Activated CD4-positive, alpha-beta T cell treated with anti-CD3 and anti-CD28 coated beads, Interleukin-2, amount 10 ng/mL, durations not matched to agents 7 days and 5 days (primary cell): ENCODE data around the gene ACOT8. TPM values are rescaled to one million over a fixed set of nuclear protein-coding genes. Genes with fewer than 3 reads are reported as not detected.
"Not testable (repeated sequence)": the region's sequence is repeated elsewhere in the genome, so short reads cannot be mapped to it uniquely, and the experiment has no call there.

Experiments used
- CTCF ChIA-PET: fragments of 350-600 bp; sonication (Branson Sonifier 250); formaldehyde crosslinking; loops from one replicate; lab custom pipeline; 2021; ENCODE audit warnings: antibody characterized with exemption; lab: Charles Lee
- POLR2A ChIA-PET: fragments of 350-600 bp; sonication (Branson Sonifier 250); formaldehyde crosslinking; loops from one replicate; lab custom pipeline; 2021; ENCODE audit warnings: antibody characterized with exemption; lab: Charles Lee
- DNase-seq: peaks from one replicate; pipeline ENCODE4 v3.0.0-alpha.2; 2020
- H3K27ac Mint-ChIP-seq: one replicate; pipeline ENCODE4 v1.8.0; 2021; ENCODE audit warnings: mild to moderate bottlenecking, moderate library complexity, mixed read lengths
- H3K27me3 Mint-ChIP-seq: one replicate; pipeline ENCODE4 v1.8.0; 2021; ENCODE audit warnings: mixed read lengths
- H3K36me3 Mint-ChIP-seq: one replicate; pipeline ENCODE4 v1.8.0; 2021; ENCODE audit warnings: low read depth, mixed read lengths
- H3K4me1 Mint-ChIP-seq: one replicate; pipeline ENCODE4 v1.8.0; 2021; ENCODE audit warnings: mixed read lengths
- H3K4me3 Mint-ChIP-seq: one replicate; pipeline ENCODE4 v1.8.0; 2021; ENCODE audit warnings: mild to moderate bottlenecking, moderate library complexity, mixed read lengths
- H3K9me3 Mint-ChIP-seq: one replicate; pipeline ENCODE4 v1.8.0; 2021; ENCODE audit warnings: mixed read lengths
- total RNA-seq, 2 experiments: library from RNA; stranded (reverse); gene quantifications; one replicate each; pipeline ENCODE4 v1.2.3, GENCODE V29; 2021

The ACOT8 gene
- 10 to 100 TPM; 35.0 to 35.6 TPM for total RNA-seq

GRCh38 chr20:45857114-45857881, at the start of gene ACOT8, which contains the start of gene ZSWIM3:
TSS of gene ACOT8 (minus strand) at chr20:45857392. CDS start at chr20:45857315, 77 bp downstream.
TSS of gene ZSWIM3 (plus strand) at chr20:45857614. CDS start at chr20:45857826, 212 bp downstream.
- POLR2A ChIA-PET, result no interaction called here
- Mint-ChIP-seq H3K27ac (peak within 1 kb of the TSS; percentile 99), H3K9me3 (no peaks in the 10 kb centered on the region), H3K27me3 (no peaks in the 10 kb centered on the region), H3K4me3 (peak within 1 kb of the TSS; percentile 98), H3K36me3 (peaks cover 22% of the 10 kb centered on the region), H3K4me1 (peaks cover 50% of the 10 kb centered on the region)
- DNase-seq, result peak; percentile 99
- CTCF ChIA-PET, result interaction anchor here (0.8 to 1.0 kb wide), 3 partner anchors 15 to 36 kb away, joined by 3 read pairs; no protein-coding TSS in a partner anchor

- Mint-ChIP-seq H3K9me3 (no peaks in the 10 kb centered on the region), H3K27me3 (peaks cover under 1% of the 10 kb centered on the region), H3K36me3 (no peaks in the 10 kb centered on the region), H3K4me3 (no peak overlapping the region), H3K27ac (no peak overlapping the region), H3K4me1 (peaks cover 2% of the 10 kb centered on the region)
- no peak for DNase-seq
- ChIA-PET POLR2A (no interaction called here), CTCF (interaction anchor here (1.4 to 2.0 kb wide), 3 partner anchors 9 to 18 kb away, joined by 4 to 5 read pairs (median 5); partner anchors contain the start of genes CTSA, NEURL2 and SPATA25)
Observed at GRCh38 chr20:45905505-45906079, 48.4 kb upstream of the ACOT8 start.

- Mint-ChIP-seq H3K4me1 (no peaks in the 10 kb centered on the region), H3K27ac (no peak overlapping the region), H3K9me3 (no peaks in the 10 kb centered on the region), H3K27me3 (no peaks in the 10 kb centered on the region), H3K36me3 (no peaks in the 10 kb centered on the region), H3K4me3 (no peak overlapping the region)
- ChIA-PET POLR2A (no interaction called here), CTCF (interaction anchor here (1.4 to 2.0 kb wide), 4 partner anchors 8 to 17 kb away, joined by 4 to 5 read pairs (median 4); partner anchors contain the start of genes CTSA, NEURL2 and SPATA25)
- DNase-seq, result no peak
Observed at GRCh38 chr20:45904583-45905504, 47.7 kb upstream of the ACOT8 start.

- no peak overlapping the region for H3K4me3 Mint-ChIP-seq
- DNase-seq, result no peak
- no peaks in the 10 kb centered on the region for H3K4me1 Mint-ChIP-seq
- no peaks in the 10 kb centered on the region for H3K36me3 Mint-ChIP-seq
- no peaks in the 10 kb centered on the region for H3K27me3 Mint-ChIP-seq
- POLR2A ChIA-PET, result no interaction called here
- H3K9me3 Mint-ChIP-seq, result no peaks in the 10 kb centered on the region
- CTCF ChIA-PET, result no interaction called here
- H3K27ac Mint-ChIP-seq, result no peak overlapping the region
Observed at GRCh38 chr20:45902199-45902701, 45.1 kb upstream of the ACOT8 start.

GRCh38 chr20:45901332-45901731, 44.1 kb upstream of the ACOT8 start:
- H3K4me3 Mint-ChIP-seq, H3K4me1 Mint-ChIP-seq, H3K9me3 Mint-ChIP-seq, H3K27me3 Mint-ChIP-seq, POLR2A ChIA-PET, DNase-seq, H3K36me3 Mint-ChIP-seq, H3K27ac Mint-ChIP-seq: not testable (repeated sequence)
- CTCF ChIA-PET, result interaction anchor here (1.9 kb wide), 1 partner anchor 8 kb away, joined by 8 read pairs; no protein-coding TSS in a partner anchor

GRCh38 chr20:45899046-45899835, 42.0 kb upstream of the ACOT8 start:
- Mint-ChIP-seq H3K27ac (no peak overlapping the region), H3K36me3 (peaks cover 3% of the 10 kb centered on the region), H3K4me3 (no peak overlapping the region), H3K4me1 (peaks cover 2% of the 10 kb centered on the region), H3K9me3 (no peaks in the 10 kb centered on the region), H3K27me3 (no peaks in the 10 kb centered on the region)
- ChIA-PET POLR2A (no interaction called here), CTCF (interaction anchor here (0.7 to 1.9 kb wide), 7 partner anchors 9 to 75 kb away, joined by 3 to 8 read pairs (median 4); partner anchors contain the start of gene ZSWIM1)
- DNase-seq, result no peak

GRCh38 chr20:45898285-45898684, 41.1 kb upstream of the ACOT8 start:
- H3K4me1 Mint-ChIP-seq, result peaks cover 7% of the 10 kb centered on the region
- no peak overlapping the region for H3K27ac Mint-ChIP-seq
- H3K4me3 Mint-ChIP-seq, result no peak overlapping the region
- no peaks in the 10 kb centered on the region for H3K9me3 Mint-ChIP-seq
- peaks cover 8% of the 10 kb centered on the region for H3K36me3 Mint-ChIP-seq
- CTCF ChIA-PET, result interaction anchor here (1.4 to 2.5 kb wide), 5 partner anchors 8 to 35 kb away, joined by 3 to 7 read pairs (median 4); partner anchors contain the start of gene ZSWIM1
- POLR2A ChIA-PET, result no interaction called here
- DNase-seq, result no peak
- H3K27me3 Mint-ChIP-seq, result no peaks in the 10 kb centered on the region

GRCh38 chr20:45897692-45898091, 40.5 kb upstream of the ACOT8 start:
- ChIA-PET POLR2A (no interaction called here), CTCF (interaction anchor here (0.6 to 2.5 kb wide), 5 partner anchors 8 to 86 kb away, joined by 3 to 7 read pairs (median 5); no protein-coding TSS in a partner anchor)
- no peak for DNase-seq
- Mint-ChIP-seq H3K36me3 (peaks cover 8% of the 10 kb centered on the region), H3K27ac (no peak overlapping the region), H3K27me3 (no peaks in the 10 kb centered on the region), H3K9me3 (no peaks in the 10 kb centered on the region), H3K4me1 (peaks cover 11% of the 10 kb centered on the region), H3K4me3 (no peak overlapping the region)

- POLR2A ChIA-PET, result no interaction called here
- H3K9me3 Mint-ChIP-seq, result no peaks in the 10 kb centered on the region
- no peak for DNase-seq
- H3K4me1 Mint-ChIP-seq, result peaks cover 15% of the 10 kb centered on the region
- H3K27me3 Mint-ChIP-seq, result no peaks in the 10 kb centered on the region
- CTCF ChIA-PET, result interaction anchor here (0.6 to 2.5 kb wide), 5 partner anchors 9 to 86 kb away, joined by 3 to 7 read pairs (median 3); no protein-coding TSS in a partner anchor
- H3K36me3 Mint-ChIP-seq, result peaks cover 8% of the 10 kb centered on the region
- H3K4me3 Mint-ChIP-seq, result no peak overlapping the region
- H3K27ac Mint-ChIP-seq, result no peak overlapping the region
Observed at GRCh38 chr20:45897289-45897688, 40.1 kb upstream of the ACOT8 start.

GRCh38 chr20:45896641-45897161, 39.5 kb upstream of the ACOT8 start:
- H3K36me3 Mint-ChIP-seq, result peaks cover 8% of the 10 kb centered on the region
- POLR2A ChIA-PET, result no interaction called here

GRCh38 chr20:45894797-45895196, 37.6 kb upstream of the ACOT8 start:
- ChIA-PET CTCF (interaction anchor here (0.7 kb wide), 1 partner anchor 75 kb away, joined by 3 read pairs; no protein-coding TSS in a partner anchor), POLR2A (no interaction called here)
- Mint-ChIP-seq H3K4me3 (no peak overlapping the region), H3K27ac (no peak overlapping the region), H3K27me3 (no peaks in the 10 kb centered on the region), H3K9me3 (no peaks in the 10 kb centered on the region), H3K36me3 (peaks cover 8% of the 10 kb centered on the region), H3K4me1 (peaks cover 31% of the 10 kb centered on the region)
- DNase-seq, result no peak

More at GRCh38 chr20:45896641-45897161, 39.5 kb upstream of the ACOT8 start:
- Mint-ChIP-seq H3K27me3 (no peaks in the 10 kb centered on the region), H3K4me1 (peaks cover 21% of the 10 kb centered on the region), H3K27ac (no peak overlapping the region), H3K9me3 (no peaks in the 10 kb centered on the region), H3K4me3 (no peak overlapping the region)
- DNase-seq, result no peak
- CTCF ChIA-PET, result interaction anchor here (0.7 to 2.5 kb wide), 6 partner anchors 8 to 63 kb away, joined by 3 to 7 read pairs (median 3); partner anchors contain the start of gene SNX21
